Stimulated activated CD8-positive, alpha-beta memory T cell treated with anti-CD3 and anti-CD28 coated beads, Interleukin-4, amount 100 ng/mL, for 1 hour (primary cell): ENCODE results near the gene ITGAL.
"Not testable (repeated sequence)": the region's sequence is repeated elsewhere in the genome, so short reads cannot be mapped to it uniquely, and the experiment has no call there.

Experiments
- DNase-seq, 2 donors: peaks; one replicate each; pipeline ENCODE4 v3.0.0-alpha.2; 2020; ENCODE audit warnings: low read depth in 2 of 2, low spot score in 1 of 2

The ITGAL gene

DNA sequence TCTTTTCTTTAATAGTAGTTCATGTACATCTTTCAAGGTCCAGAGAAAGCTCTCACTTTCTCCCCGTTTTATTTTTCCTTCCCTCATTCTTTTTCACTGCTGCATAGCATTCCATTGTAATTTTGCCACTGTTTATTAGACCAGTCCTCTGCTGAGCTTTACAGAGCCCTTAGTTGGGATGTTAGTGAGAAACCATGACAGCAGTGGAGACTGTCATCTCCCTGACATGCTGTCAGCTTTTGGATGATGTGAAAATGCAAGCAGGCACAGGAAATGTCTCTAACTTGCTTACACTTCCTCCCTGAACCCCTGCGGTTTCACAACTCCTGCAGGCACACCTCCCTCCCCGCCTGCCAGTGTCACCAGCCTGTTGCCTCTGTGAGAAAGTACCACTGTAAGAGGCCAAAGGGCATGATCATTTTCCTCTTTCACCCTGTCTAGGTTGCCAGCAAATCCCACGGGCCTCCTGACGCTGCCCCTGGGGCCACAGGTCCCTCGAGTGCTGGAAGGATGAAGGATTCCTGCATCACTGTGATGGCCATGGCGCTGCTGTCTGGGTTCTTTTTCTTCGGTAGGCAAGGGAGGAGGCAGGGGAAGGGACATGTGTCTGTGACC, at the start of gene ITGAL:
TSS of gene ITGAL (plus strand) at position 415 of the 615 bp plus-strand sequence. CDS start at position 511, 96 bp downstream.
- DNase-seq, result peak; percentile 52 to 67

DNA sequence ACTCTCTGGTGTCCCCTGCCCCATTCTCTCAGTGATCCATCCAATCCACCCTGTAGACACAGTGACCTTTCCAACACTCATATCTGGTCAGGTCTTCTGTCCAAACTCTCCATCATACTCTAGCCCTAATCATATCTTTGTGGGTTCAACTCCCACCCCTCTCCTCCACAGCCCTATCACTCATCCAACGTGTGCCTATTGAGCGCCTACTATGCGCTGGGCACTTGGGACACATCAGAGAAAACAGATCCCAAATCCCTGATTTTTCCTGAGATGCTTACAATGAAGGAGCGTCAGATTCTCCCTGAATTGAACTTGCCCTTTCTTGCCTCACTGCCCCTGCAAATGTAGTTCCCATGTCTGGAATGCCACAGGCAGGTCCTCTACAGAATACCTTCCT, 44.5 kb upstream of the ITGAL start:
- DNase-seq, result no peak

- DNase-seq, result no peak
These were observed 43.2 kb upstream of the ITGAL start for GRCh38 chr16:30429418-30429677.

DNA sequence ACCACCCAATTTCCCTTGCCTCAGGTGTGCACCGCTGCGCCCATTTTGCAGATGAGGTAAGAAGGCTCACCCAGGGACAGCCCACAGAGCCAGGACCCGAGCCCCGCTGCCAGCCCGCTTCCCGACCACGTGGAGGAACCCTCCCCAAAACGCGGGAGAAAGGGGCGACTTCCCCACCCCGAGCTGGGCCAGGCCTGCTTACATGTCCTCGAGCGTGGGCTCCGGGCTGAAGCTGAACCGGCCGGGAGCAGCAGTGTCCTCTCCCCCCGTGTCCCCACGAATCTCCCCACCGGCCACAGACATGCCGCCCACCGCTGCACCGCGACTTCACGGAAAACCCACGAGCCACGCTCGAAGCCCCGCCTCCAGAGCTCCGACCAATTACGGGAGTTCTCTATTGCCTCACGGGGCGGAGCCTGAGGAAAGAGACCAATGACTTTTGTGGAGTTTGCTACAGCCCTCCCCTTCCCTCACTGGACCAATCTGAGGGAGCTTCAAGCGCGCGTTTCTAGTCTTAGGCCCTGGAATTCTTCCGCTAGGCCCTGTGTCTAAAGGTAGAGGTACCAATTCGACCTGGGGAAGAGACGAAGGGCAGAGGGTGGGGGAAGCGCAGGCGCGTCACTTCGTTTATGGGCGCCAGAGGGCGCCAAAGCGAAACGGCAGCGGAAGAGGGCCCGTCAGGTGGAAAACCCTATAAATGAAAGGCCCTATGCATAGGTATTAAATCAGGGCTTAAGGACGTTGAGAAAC, 42.7 kb upstream of the ITGAL start, which contains the start of gene DCTPP1:
TSS of gene DCTPP1 (minus strand) at position 353 of the 750 bp plus-strand sequence. CDS start at position 303, 50 bp downstream.
- peak; percentile 88 to 90 for DNase-seq

- no peak for DNase-seq
These were observed 42.0 kb upstream of the ITGAL start for GRCh38 chr16:30430428-30430970.

DNA sequence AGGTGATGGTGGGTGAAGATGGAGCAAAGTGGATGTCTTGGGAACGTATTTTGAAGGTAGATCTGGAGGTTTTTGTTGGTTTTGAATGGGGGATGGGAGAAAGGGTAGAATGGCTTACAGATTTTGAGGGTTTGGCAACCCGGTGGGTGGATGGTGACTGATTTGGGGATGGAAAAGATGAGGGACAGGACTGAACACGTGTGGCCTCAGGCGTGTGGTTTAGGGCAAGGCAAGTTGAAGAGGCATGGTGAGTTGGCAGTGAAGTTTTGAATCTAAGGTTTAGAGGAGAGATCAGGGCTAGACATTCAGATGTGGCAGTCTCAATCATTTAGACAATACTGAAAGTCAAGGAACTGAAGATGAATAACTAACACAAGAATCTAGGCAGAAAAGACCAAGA, 37.7 kb upstream of the ITGAL start:
- DNase-seq, result no peak

GRCh38 chr16:30437511-30438046, 35.0 kb upstream of the ITGAL start:
- no peak for DNase-seq

GRCh38 chr16:30438835-30439234, 33.7 kb upstream of the ITGAL start:
- DNase-seq, result no peak

DNA sequence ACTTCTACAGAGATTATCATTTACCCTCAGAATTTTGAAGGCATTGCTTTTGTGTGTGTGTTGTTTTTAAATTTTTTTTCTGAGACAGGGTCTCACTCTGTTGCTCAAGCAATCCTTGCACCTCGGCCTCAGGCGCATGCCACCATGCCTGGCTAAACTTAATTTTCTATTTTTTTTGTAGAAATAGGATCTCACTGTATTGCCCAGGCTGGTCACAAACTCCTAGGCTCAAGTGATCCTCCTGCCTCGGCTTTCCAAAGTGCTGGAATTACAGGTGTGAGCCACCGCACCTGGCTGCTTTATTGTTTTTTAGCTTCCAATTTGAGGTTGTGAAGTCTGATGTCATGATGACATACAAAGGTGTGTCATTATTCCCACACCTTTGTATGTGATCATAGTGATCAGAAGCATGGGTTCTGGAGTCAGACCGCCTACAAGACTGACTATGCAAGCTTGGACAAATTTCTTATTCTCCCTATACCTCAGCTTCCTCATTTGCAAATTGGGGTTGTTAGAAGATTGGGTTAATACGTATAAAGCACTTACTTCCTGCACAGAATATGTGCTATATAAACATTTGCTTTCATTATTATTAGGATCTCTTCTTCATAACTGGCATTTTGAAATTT, 32.7 kb upstream of the ITGAL start:
- DNase-seq, result no peak

DNA sequence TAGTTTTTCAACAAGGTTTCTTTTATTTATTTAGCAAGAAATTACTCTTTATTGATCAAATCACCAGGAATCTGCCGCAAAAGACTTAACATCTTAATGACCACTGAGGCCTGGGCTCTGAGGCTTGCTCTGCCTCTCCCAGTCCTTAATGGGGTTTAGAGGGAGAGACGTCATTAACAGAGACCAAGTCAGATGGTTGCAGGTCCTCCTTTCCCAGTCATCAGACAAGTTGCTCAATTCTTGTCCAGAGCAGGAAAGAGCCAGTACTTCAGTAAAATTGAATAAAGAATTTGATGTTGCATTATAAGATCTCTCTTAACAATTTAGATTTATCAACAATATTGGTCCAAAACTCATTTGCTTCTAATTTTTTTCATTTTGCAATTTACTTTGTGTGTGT, 28.9 kb upstream of the ITGAL start:
- no peak for DNase-seq

- DNase-seq, result no peak
These were observed 28.1 kb upstream of the ITGAL start for GRCh38 chr16:30444231-30445148.

- DNase-seq, result no peak
These were observed 27.5 kb upstream of the ITGAL start for GRCh38 chr16:30445149-30445407.

DNA sequence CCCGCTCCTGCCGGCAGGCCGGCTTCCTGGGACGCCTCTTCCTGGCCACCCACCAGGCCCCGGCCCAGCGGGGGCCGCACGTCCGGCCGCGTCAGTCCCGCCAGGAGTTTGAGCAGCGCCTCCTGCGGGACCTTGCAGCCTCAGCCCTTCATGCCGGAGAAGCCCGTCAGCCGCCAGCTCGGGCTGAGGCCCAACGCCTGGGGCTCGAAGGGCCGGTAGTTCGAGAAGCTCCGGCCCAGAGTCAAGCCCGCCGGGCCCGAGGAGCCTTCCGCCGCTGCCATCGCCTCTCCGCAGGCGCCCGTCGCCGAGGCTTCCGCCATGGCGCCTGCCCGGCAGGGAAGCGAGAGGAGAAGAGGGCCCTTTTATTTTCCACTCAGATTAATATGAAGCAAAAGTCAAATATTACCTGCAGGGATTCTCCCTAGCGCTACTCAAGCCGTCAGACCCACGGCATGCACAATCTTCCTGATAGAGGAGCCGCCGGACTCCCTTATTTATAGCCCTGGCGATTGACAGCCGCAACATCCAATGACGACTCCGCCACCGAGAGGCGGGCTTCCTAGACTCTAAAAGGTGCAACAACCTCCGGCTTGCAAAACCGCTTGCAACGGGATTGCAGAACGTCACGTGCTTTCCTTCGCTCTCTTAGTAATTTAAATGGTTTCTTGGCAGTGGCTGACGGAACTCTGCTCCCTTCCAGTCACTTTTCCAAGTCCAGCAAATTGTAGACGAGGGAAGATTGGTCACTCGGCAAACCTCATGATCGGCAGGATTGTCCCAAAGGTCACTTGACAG, 26.9 kb upstream of the ITGAL start, which contains the start of gene SEPHS2:
TSS of gene SEPHS2 (minus strand) at position 467 of the 795 bp plus-strand sequence. CDS start at position 320, 147 bp downstream.
- DNase-seq, result peak; percentile 86 to 91

GRCh38 chr16:30446203-30446595, 26.3 kb upstream of the ITGAL start:
- DNase-seq, result no peak

- no peak for DNase-seq
These were observed 24.9 kb upstream of the ITGAL start for GRCh38 chr16:30447512-30448226.

- no peak for DNase-seq
These were observed 23.5 kb upstream of the ITGAL start for GRCh38 chr16:30449116-30449435.

DNA sequence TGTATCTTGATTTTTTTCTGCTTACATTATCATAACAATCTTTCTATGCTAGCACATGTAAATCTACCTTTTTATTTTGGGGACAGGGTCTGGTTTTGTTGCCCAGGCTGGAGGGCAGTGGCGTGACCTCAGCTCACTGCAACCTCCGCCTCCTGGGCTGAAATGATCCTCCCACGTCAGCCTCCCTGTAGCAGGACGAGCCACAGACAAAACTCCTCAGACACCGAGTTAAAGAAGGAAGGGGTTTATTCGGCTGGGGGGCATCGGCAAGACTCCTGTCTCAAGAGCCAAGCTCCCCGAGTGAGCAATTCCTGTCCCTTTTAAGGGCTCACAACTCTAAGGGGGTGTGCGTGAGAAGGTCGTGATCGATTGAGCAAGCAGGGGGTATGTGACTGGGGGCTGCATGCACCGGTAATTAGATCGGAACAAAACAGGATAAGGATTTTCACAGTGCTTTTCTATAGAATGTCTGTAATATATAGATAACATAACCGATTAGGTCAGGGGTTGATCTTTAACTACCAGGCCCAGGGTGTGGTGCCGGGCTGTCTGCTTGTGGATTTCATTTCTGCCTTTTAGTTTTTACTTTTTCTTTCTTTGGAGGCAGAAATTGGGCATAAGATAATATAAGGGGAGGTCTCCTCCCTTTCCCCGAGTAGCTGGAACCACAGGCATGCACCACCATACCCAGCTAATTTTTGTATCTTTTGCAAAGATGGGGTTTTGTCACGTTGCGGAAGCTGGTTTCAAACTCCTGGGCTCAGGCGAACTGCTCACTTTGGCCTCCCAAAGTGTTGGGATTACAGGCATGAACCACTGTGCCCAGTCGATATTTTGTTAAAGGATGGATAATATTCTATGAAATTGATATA, 19.6 kb upstream of the ITGAL start:
- DNase-seq, result not testable (repeated sequence)

GRCh38 chr16:30456302-30456701, 16.2 kb upstream of the ITGAL start:
- DNase-seq, result no peak

GRCh38 chr16:30457256-30457655, 15.3 kb upstream of the ITGAL start:
- DNase-seq, result no peak
